RWPE2 (cell line): ENCODE results near the gene NAA15.
"Not testable (repeated sequence)": the region's sequence is repeated elsewhere in the genome, so short reads cannot be mapped to it uniquely, and the experiment has no call there.

Experiments
- ATAC-seq: fragments of 200-7000 bp; cut with Tn5 transposase; 3 replicates; pipeline ENCODE4 v1.9.1; 2021; ENCODE audit warnings: low read depth
- DNase-seq: peaks from one replicate; pipeline ENCODE4 v3.0.0-alpha.2; 2020; ENCODE audit warnings: low spot score
- H3K27ac ChIP-seq: fragments of 450-650 bp; 2 replicates; pipeline ENCODE4 v1.5.1; 2017; ENCODE audit warnings: mild to moderate bottlenecking; ENCODE audit not compliant: poor library complexity, severe bottlenecking
- H3K27me3 ChIP-seq: fragments of 250-450 bp; sonication (Bioruptor Pico); 2 replicates; pipeline ENCODE4 v1.5.1; 2021; ENCODE audit warnings: mild to moderate bottlenecking, moderate library complexity; ENCODE audit not compliant: insufficient read depth, poor library complexity, severe bottlenecking
- H3K36me3 ChIP-seq: fragments of 250-450 bp; sonication (Bioruptor Pico); 2 replicates; pipeline ENCODE4 v1.5.1; 2020; ENCODE audit warnings: low read depth, mild to moderate bottlenecking, moderate library complexity
- H3K4me1 ChIP-seq: fragments of 250-450 bp; sonication (Bioruptor Pico); 2 replicates; pipeline ENCODE4 v1.5.1; 2021; ENCODE audit warnings: mild to moderate bottlenecking, moderate library complexity; ENCODE audit not compliant: insufficient read depth, poor library complexity, severe bottlenecking
- H3K4me3 ChIP-seq: fragments of 250-450 bp; sonication (Bioruptor Pico); 2 replicates; pipeline ENCODE4 v1.5.1; 2021; ENCODE audit warnings: mild to moderate bottlenecking, moderate library complexity; ENCODE audit not compliant: severe bottlenecking
- H3K9me3 ChIP-seq: fragments of 250-450 bp; sonication (Bioruptor Pico); 2 replicates; pipeline ENCODE4 v1.5.1; 2021; ENCODE audit warnings: mild to moderate bottlenecking, moderate library complexity; ENCODE audit not compliant: severe bottlenecking
- TF ChIP-seq, protein P1 (sequence below): fragments of 450-650 bp; IDR thresholded peaks from one replicate; pipeline ENCODE4 v1.5.1; 2017; ENCODE audit warnings: mild to moderate bottlenecking, moderate library complexity; ENCODE audit not compliant: poor library complexity, severe bottlenecking

The NAA15 gene

DNA sequence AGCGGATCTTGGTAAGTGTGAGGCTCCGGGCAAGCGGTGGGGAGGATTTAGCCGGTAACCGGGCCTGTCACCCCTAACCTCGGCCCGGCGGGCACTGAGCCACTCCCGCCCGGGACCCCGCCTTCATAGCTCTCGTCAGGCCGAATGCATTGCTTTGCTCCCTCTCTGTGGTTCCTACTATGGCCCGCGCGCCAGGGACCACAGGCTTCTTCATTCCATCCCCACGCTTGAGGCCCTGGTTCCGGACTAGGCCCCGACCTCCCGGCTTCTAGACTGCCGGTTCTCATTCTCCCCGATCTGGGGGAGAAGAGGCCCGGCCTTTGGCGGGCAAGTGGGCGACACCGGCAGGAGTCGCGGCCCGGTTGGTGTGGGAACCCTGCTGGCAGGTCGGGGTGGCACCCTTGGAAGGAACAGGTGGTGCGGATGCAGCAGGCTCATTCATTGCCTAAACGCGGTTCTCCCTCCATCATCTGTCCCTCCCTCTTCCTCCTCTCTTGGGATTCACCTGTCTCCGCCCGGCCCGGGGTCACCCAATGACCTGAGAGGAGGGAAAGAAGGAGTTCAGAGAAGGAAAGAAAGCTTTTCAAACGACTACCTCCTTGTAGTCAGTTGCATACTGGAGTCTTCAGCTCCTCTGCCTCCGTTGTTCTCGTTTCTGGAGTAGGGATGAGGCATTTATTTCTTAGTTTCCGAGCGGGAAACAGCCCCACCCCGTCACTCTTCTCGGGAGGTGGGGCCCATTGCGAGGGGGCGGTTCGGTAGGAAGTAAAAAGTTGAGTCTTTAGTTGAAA is 711 bp downstream of the NAA15 start, which contains the start of gene NDUFC1:
TSS of gene NDUFC1 (minus strand) at position 657 of the 791 bp plus-strand sequence. CDS start 6,679 bp downstream, outside the sequence.
- ATAC-seq (peak; percentile 50), DNase-seq (peak; percentile 69)
- TF ChIP-seq, protein P1, sequence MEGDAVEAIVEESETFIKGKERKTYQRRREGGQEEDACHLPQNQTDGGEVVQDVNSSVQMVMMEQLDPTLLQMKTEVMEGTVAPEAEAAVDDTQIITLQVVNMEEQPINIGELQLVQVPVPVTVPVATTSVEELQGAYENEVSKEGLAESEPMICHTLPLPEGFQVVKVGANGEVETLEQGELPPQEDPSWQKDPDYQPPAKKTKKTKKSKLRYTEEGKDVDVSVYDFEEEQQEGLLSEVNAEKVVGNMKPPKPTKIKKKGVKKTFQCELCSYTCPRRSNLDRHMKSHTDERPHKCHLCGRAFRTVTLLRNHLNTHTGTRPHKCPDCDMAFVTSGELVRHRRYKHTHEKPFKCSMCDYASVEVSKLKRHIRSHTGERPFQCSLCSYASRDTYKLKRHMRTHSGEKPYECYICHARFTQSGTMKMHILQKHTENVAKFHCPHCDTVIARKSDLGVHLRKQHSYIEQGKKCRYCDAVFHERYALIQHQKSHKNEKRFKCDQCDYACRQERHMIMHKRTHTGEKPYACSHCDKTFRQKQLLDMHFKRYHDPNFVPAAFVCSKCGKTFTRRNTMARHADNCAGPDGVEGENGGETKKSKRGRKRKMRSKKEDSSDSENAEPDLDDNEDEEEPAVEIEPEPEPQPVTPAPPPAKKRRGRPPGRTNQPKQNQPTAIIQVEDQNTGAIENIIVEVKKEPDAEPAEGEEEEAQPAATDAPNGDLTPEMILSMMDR: no peak
- no peaks in the 10 kb centered on the region for H3K9me3 ChIP-seq
- H3K4me3 ChIP-seq: peak within 1 kb of the TSS; percentile 81
- peaks cover 39% of the 10 kb centered on the region for H3K36me3 ChIP-seq
- peaks cover 27% of the 10 kb centered on the region for H3K4me1 ChIP-seq
- peak within 1 kb of the TSS; percentile 77 for H3K27ac ChIP-seq
- H3K27me3 ChIP-seq: no peaks in the 10 kb centered on the region

DNA sequence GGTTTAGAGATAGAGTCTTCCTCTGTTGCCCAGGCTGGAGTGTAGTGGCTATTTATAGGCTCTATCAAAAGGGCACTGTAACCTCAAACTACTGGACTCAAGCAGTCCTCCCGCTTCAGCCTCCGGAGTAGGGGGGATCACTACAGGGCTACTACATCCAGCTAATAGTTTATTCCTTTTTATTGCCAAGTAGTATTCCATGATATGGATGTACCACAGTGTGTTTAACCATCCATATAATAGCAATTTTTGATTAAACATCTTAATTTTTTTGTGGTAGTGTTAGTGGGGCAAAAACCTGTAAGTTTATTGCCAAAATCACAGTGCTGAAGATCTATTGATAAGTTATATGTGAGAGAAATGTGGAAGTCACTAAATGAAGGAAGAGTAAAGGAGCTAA is 3.6 kb downstream of the NAA15 start:
- Histone ChIP-seq H3K9me3 (no peaks in the 10 kb centered on the region), H3K4me3 (no peak overlapping the region), H3K27me3 (no peaks in the 10 kb centered on the region), H3K36me3 (peaks cover 58% of the 10 kb centered on the region), H3K4me1 (peaks cover 16% of the 10 kb centered on the region), H3K27ac (no peak overlapping the region)
- ATAC-seq (no peak), DNase-seq (no peak)
- TF ChIP-seq, protein P1: no peak

DNA sequence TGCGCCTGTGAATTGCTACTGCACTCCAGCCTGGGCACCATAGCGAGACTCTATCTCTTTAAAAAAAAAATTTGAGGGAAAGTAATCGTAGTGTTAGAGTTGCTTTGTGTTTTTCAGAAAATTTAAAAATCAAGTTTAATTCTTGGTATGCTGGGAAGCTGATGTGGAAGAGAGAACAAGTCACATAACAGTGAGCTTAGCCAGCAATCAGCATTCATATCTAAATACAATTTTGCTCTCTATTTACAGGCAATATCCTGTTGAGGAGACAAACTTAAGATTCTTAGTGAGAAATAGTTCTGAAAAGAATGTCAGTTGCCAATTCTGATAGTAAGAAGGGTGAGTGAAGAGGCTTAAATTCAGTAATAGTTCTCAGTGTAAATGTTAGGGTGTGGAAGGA is 10.6 kb downstream of the NAA15 start:
- ATAC-seq: no peak

DNA sequence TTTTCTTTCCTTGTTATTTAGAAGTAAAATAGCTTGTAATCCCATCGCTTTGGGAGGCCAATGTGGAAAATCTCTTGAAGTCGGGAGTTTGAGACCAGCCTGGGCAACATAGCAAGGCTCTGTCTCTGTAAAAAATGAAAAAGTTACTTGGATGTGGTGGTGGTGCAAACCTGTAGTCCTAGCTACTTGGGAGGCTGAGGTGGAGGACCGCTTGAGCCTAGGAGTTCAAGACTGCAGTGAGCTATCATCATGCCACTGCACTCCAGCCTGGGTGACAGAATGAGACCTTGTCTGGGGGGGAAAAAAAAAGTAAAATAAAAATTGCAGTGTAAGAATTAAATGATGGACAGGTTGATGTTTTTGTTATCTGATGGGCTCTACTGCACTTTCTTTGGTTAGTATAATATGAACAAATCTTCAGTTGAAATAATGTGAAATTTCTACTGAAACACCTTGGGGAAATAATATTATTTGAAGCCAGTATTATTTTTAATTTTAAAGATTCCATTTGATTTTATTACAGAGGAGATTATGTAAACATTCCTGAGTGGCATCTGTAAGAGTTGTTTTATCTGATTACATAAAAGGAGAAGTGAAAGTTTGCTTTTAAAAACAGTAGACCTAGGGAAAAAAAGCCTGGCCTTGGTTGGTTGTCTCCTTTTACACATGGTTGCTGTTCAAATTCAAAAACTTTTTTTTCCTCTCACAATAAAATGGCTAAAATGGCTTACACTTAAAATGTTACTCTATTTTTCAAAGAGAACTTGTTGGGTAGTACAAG is 11.4 kb downstream of the NAA15 start:
- Histone ChIP-seq H3K27me3 (no peaks in the 10 kb centered on the region), H3K36me3 (peaks cover 18% of the 10 kb centered on the region), H3K9me3 (no peaks in the 10 kb centered on the region), H3K4me1 (peaks cover 9% of the 10 kb centered on the region), H3K27ac (no peak overlapping the region), H3K4me3 (no peak overlapping the region)
- TF ChIP-seq, protein P1: no peak
- ATAC-seq: no peak
- DNase-seq: no peak

More for the DNA sequence above, 10.6 kb downstream of the NAA15 start:
- Histone ChIP-seq H3K36me3 (peaks cover 23% of the 10 kb centered on the region), H3K4me3 (no peak overlapping the region), H3K27me3 (no peaks in the 10 kb centered on the region), H3K27ac (no peak overlapping the region), H3K9me3 (no peaks in the 10 kb centered on the region), H3K4me1 (peaks cover 9% of the 10 kb centered on the region)
- DNase-seq: no peak
- TF ChIP-seq, protein P1: no peak

DNA sequence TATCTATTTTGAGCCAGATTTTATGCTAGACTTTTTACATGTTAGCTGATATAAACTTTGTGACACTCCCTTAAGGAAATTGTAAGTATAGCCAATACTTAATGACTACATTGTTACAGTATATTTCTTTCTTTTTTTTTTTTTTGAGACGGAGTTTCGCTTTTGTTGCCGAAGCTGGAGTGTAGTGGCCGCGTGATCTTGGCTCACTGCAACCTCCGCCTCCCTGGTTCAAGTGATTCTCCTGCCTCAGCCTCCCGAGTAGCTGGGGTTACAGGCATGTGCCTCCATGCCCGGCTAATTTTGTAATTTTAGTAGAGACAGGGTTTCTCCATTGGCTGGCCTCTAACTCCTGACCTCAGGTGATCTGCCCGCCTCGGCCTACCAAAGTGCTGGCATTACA is 12.1 kb downstream of the NAA15 start:
- not testable (repeated sequence) for H3K27me3 ChIP-seq, H3K4me3 ChIP-seq, H3K4me1 ChIP-seq, H3K27ac ChIP-seq, DNase-seq, H3K9me3 ChIP-seq, ATAC-seq
- H3K36me3 ChIP-seq: peaks cover 13% of the 10 kb centered on the region
